GM12878 (cell line): ENCODE results near the gene CTH. TPM values are rescaled to one million over a fixed set of nuclear protein-coding genes. Genes with fewer than 3 reads are reported as not detected.

Source experiments
- ATAC-seq: fragments of 200-7000 bp; cut with Tn5 transposase; 3 replicates; pipeline ENCODE4 v1.9.1; 2020; ENCODE audit warnings: mild to moderate bottlenecking, moderate library complexity
- BruUV-seq: library from RNA; stranded (reverse); fragments of 400-500 nt; replicated peaks from 2 replicates; lab custom pipeline; 2021; lab: Mats Ljungman, UMichigan
- CTCF ChIA-PET: fragments of 300-600 bp; sonication (Branson Sonifier 250); formaldehyde crosslinking; extraction: SDS; loops from one replicate; lab custom pipeline; 2021; ENCODE audit warnings: inconsistent platforms; lab: Yijun Ruan, JAX
- POLR2A ChIA-PET: fragments of 350-600 bp; formaldehyde crosslinking; extraction: SDS; loops from one replicate; lab custom pipeline; 2021; ENCODE audit warnings: inconsistent platforms; lab: Charles Lee
- RAD21 ChIA-PET: fragments of 300-600 bp; sonication (Branson Sonifier 250); formaldehyde crosslinking; loops from one replicate; lab custom pipeline; 2023; ENCODE audit warnings: antibody characterized with exemption; ENCODE audit not compliant: unreplicated experiment; lab: Charles Lee
- SMC1A ChIA-PET: fragments of 300-600 bp; sonication (Branson Sonifier 250); formaldehyde crosslinking; loops from one replicate; lab custom pipeline; 2023; ENCODE audit not compliant: unreplicated experiment, uncharacterized antibody; lab: Charles Lee
- DNase-seq: peaks from one replicate; pipeline ENCODE4 v3.0.0-alpha.2; 2011; ENCODE audit warnings: low read depth, low spot score
- FAIRE-seq: peaks from 3 replicates; lab custom pipeline; 2011; peaks lifted over from hg19 to GRCh38; lab: Jason Lieb, UNC
- H2AFZ ChIP-seq: 2 replicates; pipeline ENCODE4 v1.6.0; 2011; ENCODE audit warnings: low read depth, low read length, control low read depth; ENCODE audit not compliant: control insufficient read depth
- H3K27ac ChIP-seq: 2 replicates; pipeline ENCODE4 v1.5.1; 2011; ENCODE audit warnings: control low read depth; ENCODE audit not compliant: control insufficient read depth, insufficient read depth
- H3K27me3 ChIP-seq, 2 experiments: replicated peaks in 1 of 2; 2 replicates each; pipeline versions ENCODE4 v1.6.0 to v1.6.1; 2011; ENCODE audit warnings: low read length in 1 of 2; ENCODE audit not compliant: control insufficient read depth in 2 of 2, insufficient read depth in 2 of 2
- H3K36me3 ChIP-seq, 2 experiments: 2 replicates each; pipeline ENCODE4 v1.5.1; 2011; ENCODE audit warnings: low read length in 1 of 2; ENCODE audit not compliant: control insufficient read depth in 2 of 2, insufficient read depth in 2 of 2
- H3K4me1 ChIP-seq: 2 replicates; pipeline ENCODE4 v1.6.1; 2011; ENCODE audit warnings: mild to moderate bottlenecking, low read length, moderate library complexity, mixed read lengths; ENCODE audit not compliant: control insufficient read depth, insufficient read depth
- H3K4me2 ChIP-seq: 2 replicates; pipeline ENCODE4 v1.6.0; 2011; ENCODE audit warnings: control low read depth; ENCODE audit not compliant: control insufficient read depth, insufficient read depth
- H3K4me3 ChIP-seq: fragments of 200-600 bp; sonication (generic); 2 replicates; pipeline ENCODE4 v1.5.1; 2016
- H3K79me2 ChIP-seq: 2 replicates; pipeline ENCODE4 v1.6.0; 2011; ENCODE audit warnings: low read length; ENCODE audit not compliant: control insufficient read depth, insufficient read depth
- H3K9ac ChIP-seq: 2 replicates; pipeline ENCODE4 v1.8.0; 2011; ENCODE audit warnings: low read length, control low read depth, mixed read lengths; ENCODE audit not compliant: control insufficient read depth, insufficient read depth
- H3K9me3 ChIP-seq: replicated peaks from 3 replicates; pipeline ENCODE4 v1.5.1; 2011; ENCODE audit warnings: mild to moderate bottlenecking, low read length; ENCODE audit not compliant: control insufficient read depth, insufficient read depth
- H4K20me1 ChIP-seq: 2 replicates; pipeline ENCODE4 v1.6.0; 2011; ENCODE audit not compliant: control insufficient read depth, insufficient read depth
- ATF7 ChIP-seq: fragments of 450-650 bp; IDR thresholded peaks from 2 replicates; pipeline ENCODE4 v1.6.1; 2016; ENCODE audit warnings: low read depth, mild to moderate bottlenecking
- BACH1 ChIP-seq: fragments of 450-650 bp; IDR thresholded peaks from 2 replicates; pipeline ENCODE4 v1.6.1; 2017; ENCODE audit warnings: mild to moderate bottlenecking, borderline replicate concordance
- CHD1 ChIP-seq: IDR thresholded peaks from 2 replicates; pipeline ENCODE4 v1.6.1; 2012; ENCODE audit warnings: low read depth, low read length, improper control_type of control experiment
- CREM ChIP-seq: IDR thresholded peaks from 2 replicates; pipeline ENCODE4 v1.6.1; 2014; ENCODE audit warnings: antibody characterized with exemption, low read depth
- CTCF ChIP-seq, 3 experiments: IDR thresholded peaks in 2 of 3; conservative IDR thresholded peaks in 1 of 3; 2 replicates each; pipeline ENCODE4 v1.5.1; 2011; ENCODE audit warnings: low read depth in 3 of 3, low read length in 3 of 3, mild to moderate bottlenecking in 3 of 3, control low read depth in 2 of 3, moderate library complexity in 2 of 3, inconsistent platforms in 1 of 3, mixed read lengths in 1 of 3; ENCODE audit not compliant: control insufficient read depth in 2 of 3, insufficient read depth in 1 of 3; ENCODE audit errors: extremely low read depth in 1 of 3
- IRF5 ChIP-seq: fragments of 450-650 bp; IDR thresholded peaks from 2 replicates; pipeline ENCODE4 v1.6.1; 2017; ENCODE audit warnings: borderline replicate concordance
- MTA3 ChIP-seq: IDR thresholded peaks from 2 replicates; pipeline ENCODE4 v1.6.1; 2012; ENCODE audit warnings: low read length, inconsistent platforms, borderline replicate concordance
- PAX8 ChIP-seq: fragments of 450-650 bp; IDR thresholded peaks from 2 replicates; pipeline ENCODE4 v1.6.1; 2017; ENCODE audit warnings: mild to moderate bottlenecking, moderate library complexity
- POLR2AphosphoS2 ChIP-seq: IDR thresholded peaks from 2 replicates; pipeline ENCODE4 v1.6.1; 2011; ENCODE audit warnings: low read depth, mild to moderate bottlenecking, low read length, improper control_type of control experiment, moderate library complexity
- RCOR1 ChIP-seq: conservative IDR thresholded peaks from 2 replicates; pipeline ENCODE4 v1.6.1; 2012; ENCODE audit warnings: low read depth, low read length, improper control_type of control experiment
- REST ChIP-seq: IDR thresholded peaks from 2 replicates; pipeline ENCODE4 v1.6.1; 2012; ENCODE audit warnings: mild to moderate bottlenecking, low read depth, low read length
- SPI1 ChIP-seq: IDR thresholded peaks from 2 replicates; pipeline ENCODE4 v1.6.1; 2011; ENCODE audit warnings: low read depth, mild to moderate bottlenecking, low read length, moderate library complexity, borderline replicate concordance; ENCODE audit not compliant: insufficient read depth
- SUZ12 ChIP-seq: fragments of 200-600 bp; sonication (generic); IDR thresholded peaks from one replicate; pipeline ENCODE4 v1.6.1; 2018; ENCODE audit warnings: antibody characterized with exemption, mild to moderate bottlenecking; ENCODE audit not compliant: unreplicated experiment
- TCF7 ChIP-seq: IDR thresholded peaks from 2 replicates; pipeline ENCODE4 v1.6.1; 2014; ENCODE audit warnings: antibody characterized with exemption, borderline replicate concordance
- ZBTB33 ChIP-seq: fragments of 450-650 bp; IDR thresholded peaks from 2 replicates; pipeline ENCODE4 v1.6.1; 2017; ENCODE audit warnings: mild to moderate bottlenecking
- ZNF622 ChIP-seq: fragments of 450-650 bp; IDR thresholded peaks from 2 replicates; pipeline ENCODE4 v1.6.1; 2017; ENCODE audit warnings: mild to moderate bottlenecking, inconsistent platforms
- WGBS: methylation state at CpG from one replicate; pipeline ENCODE4 v1.1.6; 2016; ENCODE audit warnings: low lambda C conversion rate; ENCODE audit not compliant: insufficient replicate concordance, insufficient coverage; ENCODE audit errors: missing lambda C conversion rate; 5-methylcytosine and 5-hydroxymethylcytosine counted together
- in situ Hi-C: fragments of 300-500 bp; cut with MboI; formaldehyde crosslinking; loops from 9 replicates; pipeline ENCODE4 v1.14.3; 2018; ENCODE audit warnings: mixed read lengths
- intact Hi-C: fragments of 100-400 bp; cut with micrococcal nuclease; formaldehyde crosslinking; loops from one replicate; pipeline ENCODE4 v1.14.2; 2022; ENCODE audit not compliant: unreplicated experiment
- polyA plus RNA-seq, 11 experiments: library from polyadenylated mRNA; depleted of rRNA in 4 of 11; unstranded in 6 of 11; stranded (reverse) in 5 of 11; fragments of >200 nt; fragmentation: Nextera tagmentation in 4 of 11; fragmentation: Illumina TruSeq in 1 of 11; extraction: Ambion mirVana in 4 of 11; extraction: Trizol in 1 of 11; gene quantifications; 1 replicate in 1 of 11; 2 replicates in 10 of 11; pipeline versions ENCODE4 v1.2.1 to v1.2.3, GENCODE V29; 2011 to 2016; ENCODE audit warnings: inconsistent platforms in 2 of 11, missing spikeins in 2 of 11, low read depth in 1 of 11
- total RNA-seq, 4 experiments: library from RNA; depleted of rRNA in 3 of 4; stranded (reverse); fragments of >200 nt in 3 of 4; fragmentation: Illumina TruSeq in 1 of 4; extraction: Trizol in 1 of 4; gene quantifications; 2 replicates each; pipeline versions ENCODE4 v1.2.1 to v1.2.3, GENCODE V29; 2013 to 2021

Gene CTH
- total and polyA plus RNA-seq, 10 of the 15 experiments (the other 5 are each of a cell fraction or from before 2014, with no cell fraction given), result 6.3 to 17.5 (median 10.4) TPM

GRCh38 chr1:70487459-70487815, 76.4 kb downstream of the CTH start:
- ChIA-PET POLR2A (no interaction called here), RAD21 (interaction anchor here (0.6 to 1.5 kb wide), 4 partner anchors 16 to 1554 kb away, joined by 3 to 8 read pairs (median 3); no protein-coding TSS in a partner anchor), SMC1A (interaction anchor here (0.8 to 1.6 kb wide), 11 partner anchors 14 to 748 kb away, joined by 3 to 9 read pairs (median 4); no protein-coding TSS in a partner anchor), CTCF (interaction anchor here (0.9 to 2.1 kb wide), 10 partner anchors 9 to 357 kb away, joined by 3 to 15 read pairs (median 4); no protein-coding TSS in a partner anchor)
- intact Hi-C loops (loop anchor here (5.0 kb wide), 1 partner anchor 235 kb away; no protein-coding TSS in a partner anchor), in situ Hi-C loops (loop anchor here (10.0 kb wide), 1 partner anchor 353 kb away; no protein-coding TSS in a partner anchor)
- no TSS peak for BruUV-seq
- FAIRE-seq, result no peak
- Histone ChIP-seq H3K36me3 (no peaks in the 10 kb centered on the region), H3K4me1 (no peaks in the 10 kb centered on the region), H3K79me2 (no peaks in the 10 kb centered on the region), H4K20me1 (no peaks in the 10 kb centered on the region), H3K27me3 (no peaks in the 10 kb centered on the region), H3K27ac (no peak overlapping the region), H3K4me3 (no peak overlapping the region), H3K4me2 (no peak overlapping the region), H3K9me3 (no peaks in the 10 kb centered on the region; the same call in 2 of the 3 replicates), H3K9ac (no peak overlapping the region), H2AFZ (no peak overlapping the region)
- 70% methylated on average over 2 of the region's 2 CpGs for WGBS
- DNase-seq, result no peak
- peak; percentile 24; the same call in 2 of the 3 replicates for ATAC-seq
- TF ChIP-seq CREM (no peak), SPI1 (no peak), PAX8 (no peak), MTA3 (no peak), ZNF622 (no peak), IRF5 (no peak), SUZ12 (no peak), ATF7 (no peak), POLR2AphosphoS2 (no peak), REST (no peak), ZBTB33 (no peak), TCF7 (no peak), BACH1 (no peak), RCOR1 (no peak), CHD1 (no peak), CTCF (IDR thresholded peaks at IDR 0.05 in 2 of 3, conservative IDR thresholded peaks at IDR 0.05 in 1 of 3; ENCODE audit: control insufficient read depth in 2 of 3, extremely low read depth in 1 of 3, insufficient read depth in 1 of 3, low read depth in 3 of 3, low read length in 3 of 3) (no peak)
